HepG2 (cell line): Measurements from ENCODE around the gene ZFAND2A. TPM values are rescaled to one million over a fixed set of nuclear protein-coding genes. Genes with fewer than 3 reads are reported as not detected.

Experiments used
- CBFB ChIP-seq: sonication (generic); formaldehyde crosslinking; IDR thresholded peaks from 2 replicates; pipeline ENCODE4 v1.4.0; 2020; ENCODE audit warnings: missing genetic modification reagents
- DRAP1 ChIP-seq: IDR thresholded peaks from 2 replicates; pipeline ENCODE4 v1.6.1; 2016; ENCODE audit warnings: missing genetic modification reagents, missing compliant biosample characterization
- ELF3 ChIP-seq: IDR thresholded peaks from 2 replicates; pipeline ENCODE4 v1.6.1; 2016; ENCODE audit warnings: missing genetic modification reagents, missing compliant biosample characterization
- ETS1 ChIP-seq: sonication (generic); formaldehyde crosslinking; IDR thresholded peaks from 2 replicates; pipeline ENCODE4 v1.4.0; 2020; ENCODE audit warnings: missing genetic modification reagents
- FOXA1 ChIP-seq, 2 experiments: fragments of 450-650 bp in 1 of 2; sonication (generic) in 1 of 2; formaldehyde crosslinking in 1 of 2; IDR thresholded peaks; 2 replicates each; pipeline versions ENCODE4 v1.4.0 to v1.6.1; 2016 to 2020; ENCODE audit warnings: missing genetic modification reagents in 1 of 2
- FOXK1 ChIP-seq: sonication (generic); formaldehyde crosslinking; IDR thresholded peaks from 2 replicates; pipeline ENCODE4 v1.4.0; 2020; ENCODE audit warnings: low read depth, missing genetic modification reagents, borderline replicate concordance
- GPBP1L1 ChIP-seq: sonication (generic); formaldehyde crosslinking; IDR thresholded peaks from 2 replicates; pipeline ENCODE4 v1.5.0; 2020; ENCODE audit warnings: mild to moderate bottlenecking, missing genetic modification reagents
- HBP1 ChIP-seq: IDR thresholded peaks from 2 replicates; pipeline ENCODE4 v1.6.1; 2016; ENCODE audit warnings: low read depth, control low read depth
- HNRNPK ChIP-seq: fragments of 200-400 bp; formaldehyde crosslinking; IDR thresholded peaks from 2 replicates; pipeline ENCODE4 v1.6.1; 2018; ENCODE audit warnings: low read length, low read depth, moderate library complexity, mild to moderate bottlenecking; ENCODE audit not compliant: poor library complexity, severe bottlenecking
- MED8 ChIP-seq: sonication (generic); formaldehyde crosslinking; IDR thresholded peaks from 2 replicates; pipeline ENCODE4 v1.8.1; 2023; ENCODE audit warnings: mild to moderate bottlenecking, missing genetic modification reagents; ENCODE audit not compliant: insufficient replicate concordance
- MEIS2 ChIP-seq: sonication (generic); formaldehyde crosslinking; IDR thresholded peaks from 2 replicates; pipeline ENCODE4 v1.9.0; 2021; ENCODE audit warnings: mild to moderate bottlenecking, missing genetic modification reagents
- MYPOP ChIP-seq: sonication (generic); formaldehyde crosslinking; IDR thresholded peaks from 2 replicates; pipeline ENCODE4 v1.8.1; 2023; ENCODE audit warnings: mild to moderate bottlenecking, moderate library complexity, missing genetic modification reagents
- NKX3-1 ChIP-seq: sonication (generic); formaldehyde crosslinking; IDR thresholded peaks from 2 replicates; pipeline ENCODE4 v1.5.0; 2020; ENCODE audit warnings: missing genetic modification reagents
- SIN3A ChIP-seq: IDR thresholded peaks from 2 replicates; pipeline ENCODE4 v1.6.1; 2011; ENCODE audit warnings: low read depth, mild to moderate bottlenecking, control low read depth, low read length, borderline replicate concordance
- SKI ChIP-seq: fragments of 450-650 bp; IDR thresholded peaks from one replicate; pipeline ENCODE4 v1.6.1; 2018; ENCODE audit warnings: mild to moderate bottlenecking; ENCODE audit not compliant: partially characterized antibody
- SP4 ChIP-seq: sonication (generic); formaldehyde crosslinking; IDR thresholded peaks from 2 replicates; pipeline ENCODE4 v1.8.1; 2023; ENCODE audit warnings: mild to moderate bottlenecking, missing genetic modification reagents
- ZBTB25 ChIP-seq: IDR thresholded peaks from 2 replicates; pipeline ENCODE4 v1.6.1; 2018; ENCODE audit warnings: missing genetic modification reagents
- ZFYVE20 ChIP-seq: sonication (generic); formaldehyde crosslinking; IDR thresholded peaks from 2 replicates; pipeline ENCODE4 v1.8.0; 2023; ENCODE audit warnings: low read depth, mild to moderate bottlenecking, moderate library complexity, missing genetic modification reagents, borderline replicate concordance
- ZNF263 ChIP-seq: sonication (generic); formaldehyde crosslinking; IDR thresholded peaks from 2 replicates; pipeline ENCODE4 v1.4.0; 2020; ENCODE audit warnings: missing genetic modification reagents
- ZNF773 ChIP-seq: sonication (generic); formaldehyde crosslinking; IDR thresholded peaks from 2 replicates; pipeline ENCODE4 v1.4.0; 2020; ENCODE audit warnings: missing genetic modification reagents, borderline replicate concordance
- ZSCAN21 ChIP-seq: sonication (generic); formaldehyde crosslinking; IDR thresholded peaks from 2 replicates; pipeline ENCODE4 v1.8.0; 2022; ENCODE audit warnings: mild to moderate bottlenecking, missing genetic modification reagents, moderate library complexity, borderline replicate concordance
- polyA plus RNA-seq, 8 experiments: library from polyadenylated mRNA; depleted of rRNA in 3 of 8; stranded (reverse) in 7 of 8; unstranded in 1 of 8; fragments of >200 nt; fragmentation: Illumina TruSeq in 4 of 8; extraction: Trizol in 4 of 8; gene quantifications; 2 replicates each; pipeline versions ENCODE4 v1.2.1 to v1.2.3, GENCODE V29; 2011 to 2016; ENCODE audit warnings: low read depth in 4 of 8, missing spikeins in 1 of 8, mixed read lengths in 1 of 8; ENCODE audit not compliant: insufficient read depth in 1 of 8
- total RNA-seq, 5 experiments: library from RNA; depleted of rRNA; stranded (reverse); fragments of >200 nt; fragmentation: Illumina TruSeq; extraction: Trizol; gene quantifications; 2 replicates each; pipeline ENCODE4 v1.2.3, GENCODE V29; 2016; ENCODE audit warnings: low read depth in 1 of 5

Gene ZFAND2A
- total and polyA plus RNA-seq, 2 of the 13 experiments (the other 11 are each of a cell fraction or from before 2014, with no cell fraction given) = 140 to 153 TPM

- peak; percentile 92; the same call in 1 of the 2 replicates for TF ChIP-seq SIN3A
- TF ChIP-seq MYPOP (CRISPR knock-in tag) = peak; percentile 10; the same call in 1 of the 2 replicates
- peak; percentile 66 for TF ChIP-seq MED8 (CRISPR knock-in tag)
- peak; percentile 71; the same call in 1 of the 2 replicates for TF ChIP-seq ZBTB25 (CRISPR knock-in tag)
- no peak; the same call in 1 of the 2 replicates for TF ChIP-seq MEIS2 (CRISPR knock-in tag)
- TF ChIP-seq ZFYVE20 (CRISPR knock-in tag) = no peak
- TF ChIP-seq HBP1 = peak; percentile 48; the same call in 1 of the 2 replicates
- TF ChIP-seq FOXA1 (IDR thresholded peaks at IDR 0.05) = no peak
- TF ChIP-seq FOXA1 (CRISPR knock-in tag; IDR thresholded peaks at IDR 0.05) = 0 out of 2 replicates have a peak, but pooled peaks have one; percentile 15
- peak; percentile 55 for TF ChIP-seq HNRNPK
- TF ChIP-seq GPBP1L1 (CRISPR knock-in tag) = no peak
- TF ChIP-seq ELF3 (CRISPR knock-in tag) = peak; percentile 29; the same call in 1 of the 2 replicates
- TF ChIP-seq ZNF773 = 0 out of 2 replicates have a peak, but pooled peaks have one; percentile 42
- peak; percentile 97 for TF ChIP-seq SP4 (CRISPR knock-in tag)
- TF ChIP-seq ZNF263 = peak; percentile 38; the same call in 1 of the 2 replicates
- 0 out of 2 replicates have a peak, but pooled peaks have one; percentile 20 for TF ChIP-seq ZSCAN21 (CRISPR knock-in tag)
- peak; percentile 72; the same call in 1 of the 2 replicates for TF ChIP-seq FOXK1 (CRISPR knock-in tag)
- TF ChIP-seq SKI = peak; percentile 21
- TF ChIP-seq DRAP1 (CRISPR knock-in tag) = peak; percentile 73; the same call in 1 of the 2 replicates
- TF ChIP-seq ETS1 (CRISPR knock-in tag) = peak; percentile 44; the same call in 1 of the 2 replicates
- peak; percentile 47; the same call in 1 of the 2 replicates for TF ChIP-seq NKX3-1 (CRISPR knock-in tag)
- peak; percentile 77; the same call in 1 of the 2 replicates for TF ChIP-seq CBFB (CRISPR knock-in tag)
These were observed at the start of gene ZFAND2A (continued) for GRCh38 chr7:1159891-1160669.
